ENCODE data around the gene MKNK1. TPM values are rescaled to one million over a fixed set of nuclear protein-coding genes. Genes with fewer than 3 reads are reported as not detected.

MKNK1 gene
- total RNA-seq, 4 donors from 2014 or later = 46.1 to 81.2 (median 67.6) TPM

- TF ChIP-seq, protein P1, sequence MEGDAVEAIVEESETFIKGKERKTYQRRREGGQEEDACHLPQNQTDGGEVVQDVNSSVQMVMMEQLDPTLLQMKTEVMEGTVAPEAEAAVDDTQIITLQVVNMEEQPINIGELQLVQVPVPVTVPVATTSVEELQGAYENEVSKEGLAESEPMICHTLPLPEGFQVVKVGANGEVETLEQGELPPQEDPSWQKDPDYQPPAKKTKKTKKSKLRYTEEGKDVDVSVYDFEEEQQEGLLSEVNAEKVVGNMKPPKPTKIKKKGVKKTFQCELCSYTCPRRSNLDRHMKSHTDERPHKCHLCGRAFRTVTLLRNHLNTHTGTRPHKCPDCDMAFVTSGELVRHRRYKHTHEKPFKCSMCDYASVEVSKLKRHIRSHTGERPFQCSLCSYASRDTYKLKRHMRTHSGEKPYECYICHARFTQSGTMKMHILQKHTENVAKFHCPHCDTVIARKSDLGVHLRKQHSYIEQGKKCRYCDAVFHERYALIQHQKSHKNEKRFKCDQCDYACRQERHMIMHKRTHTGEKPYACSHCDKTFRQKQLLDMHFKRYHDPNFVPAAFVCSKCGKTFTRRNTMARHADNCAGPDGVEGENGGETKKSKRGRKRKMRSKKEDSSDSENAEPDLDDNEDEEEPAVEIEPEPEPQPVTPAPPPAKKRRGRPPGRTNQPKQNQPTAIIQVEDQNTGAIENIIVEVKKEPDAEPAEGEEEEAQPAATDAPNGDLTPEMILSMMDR (IDR thresholded peaks at IDR 0.05) = no peak
- DNase-seq (ENCODE audit: low spot score) (no peak), ATAC-seq (ENCODE audit: low FRiP score) (no peak)
Measured at GRCh38 chr1:46606255-46606965, 2.3 kb upstream of the MKNK1 start.

DNA sequence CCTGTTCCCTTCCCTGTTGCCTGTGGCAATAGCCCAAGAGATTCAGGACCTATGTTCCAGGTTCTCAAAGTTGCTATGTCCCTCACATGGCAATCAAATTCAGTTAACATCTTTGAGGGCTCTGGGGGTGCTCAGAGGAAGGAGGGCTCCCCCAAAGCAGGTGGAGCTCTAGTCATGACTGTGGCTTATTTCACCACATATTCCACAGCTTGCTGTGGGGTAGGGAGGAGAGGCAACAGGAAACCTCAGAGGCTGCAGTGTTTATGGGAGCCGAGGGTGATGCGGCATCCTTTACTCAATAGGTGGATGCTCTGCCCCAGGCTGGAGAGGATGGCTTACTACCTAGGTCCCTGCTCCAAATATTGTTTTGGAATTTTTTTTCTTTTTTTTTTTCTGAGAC lies 1.2 kb upstream of the MKNK1 start:
- DNase-seq (ENCODE audit: low spot score) (no peak), ATAC-seq (ENCODE audit: low FRiP score) (no peak)
- TF ChIP-seq, protein P1 (IDR thresholded peaks at IDR 0.05) = no peak

DNA sequence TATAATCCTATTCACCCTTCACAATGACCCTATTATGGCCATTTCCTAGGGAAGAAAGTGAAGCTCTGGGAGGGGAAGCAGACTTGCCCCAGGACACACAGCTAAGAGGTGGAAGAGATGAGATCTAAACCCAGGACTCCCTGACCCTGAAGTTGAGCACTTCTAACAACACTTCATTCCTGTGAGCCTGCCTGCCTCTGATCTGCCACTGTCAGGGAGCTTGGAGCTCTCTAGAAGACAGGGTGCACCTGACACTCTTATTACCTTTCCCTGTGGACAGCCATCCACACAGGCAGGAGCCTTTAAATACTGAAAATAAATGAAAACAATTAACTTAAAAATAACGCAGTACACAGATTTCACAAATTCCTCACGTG lies 599 bp downstream of the MKNK1 start:
- TF ChIP-seq, protein P1 (IDR thresholded peaks at IDR 0.05) = no peak
- DNase-seq (ENCODE audit: low spot score) (no peak), ATAC-seq (ENCODE audit: low FRiP score) (no peak)

GRCh38 chr1:46601257-46602007 lies 2.6 kb downstream of the MKNK1 start:
- no peak for ATAC-seq (ENCODE audit: low FRiP score)

DNA sequence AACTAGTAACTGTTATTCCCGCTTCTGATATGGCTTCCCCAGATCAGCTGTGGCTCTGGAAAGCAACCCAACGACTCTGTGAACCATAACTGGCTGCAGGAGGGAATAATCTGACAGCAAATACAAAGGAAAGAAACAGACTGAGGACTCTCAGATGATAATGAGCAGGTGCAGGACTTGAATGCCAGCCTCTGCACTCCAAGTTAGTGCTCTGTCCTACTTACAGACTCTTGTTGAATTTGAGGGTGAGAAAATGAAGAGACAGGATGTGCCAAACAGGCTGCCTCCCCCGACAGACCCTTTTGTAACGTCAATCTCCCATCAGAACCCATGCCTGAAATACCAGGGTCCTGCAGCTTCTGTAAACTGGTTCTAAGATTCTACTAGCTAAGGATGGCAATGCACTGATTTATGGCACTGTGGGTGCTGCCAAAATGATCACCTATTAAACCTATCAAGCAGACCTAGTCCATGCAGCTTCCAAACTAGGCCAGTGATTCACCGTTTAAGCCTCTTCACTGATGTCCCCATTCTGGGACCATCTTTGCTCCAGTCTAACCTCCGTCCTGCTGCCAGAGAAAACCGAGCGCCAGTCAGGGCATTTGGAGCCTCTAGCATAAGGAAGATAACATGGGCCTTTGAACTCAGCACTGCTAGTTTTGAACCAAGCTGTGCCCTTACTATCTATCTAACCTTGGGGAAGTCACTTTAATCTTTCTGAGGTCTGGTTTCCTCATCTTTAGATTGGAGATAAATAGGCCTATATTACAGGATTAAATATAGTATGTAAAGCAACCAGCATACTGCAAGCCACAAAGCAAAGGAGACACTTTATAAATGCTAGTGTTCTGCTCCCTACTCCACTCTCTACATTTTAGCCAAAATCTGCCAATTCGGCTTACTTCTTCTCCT lies 4.8 kb downstream of the MKNK1 start:
- ATAC-seq (ENCODE audit: low FRiP score) = no peak
- DNase-seq (ENCODE audit: low spot score) = no peak
- TF ChIP-seq, protein P1 (IDR thresholded peaks at IDR 0.05) = no peak

More at GRCh38 chr1:46601257-46602007, 2.6 kb downstream of the MKNK1 start:
- TF ChIP-seq, protein P1 (IDR thresholded peaks at IDR 0.05) = no peak
- no peak for DNase-seq (ENCODE audit: low spot score)

GRCh38 chr1:46596846-46597245 lies 7.2 kb downstream of the MKNK1 start:
- TF ChIP-seq, protein P1 (IDR thresholded peaks at IDR 0.05) = no peak
- no peak for DNase-seq (ENCODE audit: low spot score)
- no peak for ATAC-seq (ENCODE audit: low FRiP score)
